Muscle of leg (tissue), 16 donors: ENCODE data around the gene KIF13A. TPM values are rescaled to one million over a fixed set of nuclear protein-coding genes. Genes with fewer than 3 reads are reported as not detected.

ENCODE experiments used
- DNase-seq: peaks from one replicate; pipeline ENCODE4 v3.0.0; 2013
- H3K27ac ChIP-seq: one replicate; pipeline ENCODE4 v1.5.1; 2013; ENCODE audit warnings: mild to moderate bottlenecking, low read length, control low read depth
- H3K27me3 ChIP-seq: one replicate; pipeline ENCODE4 v1.6.1; 2013; ENCODE audit warnings: low read length; ENCODE audit not compliant: control insufficient read depth, insufficient read depth
- H3K36me3 ChIP-seq: one replicate; pipeline ENCODE4 v1.6.1; 2013; ENCODE audit warnings: low read length; ENCODE audit not compliant: control insufficient read depth, insufficient read depth
- H3K4me1 ChIP-seq: one replicate; pipeline ENCODE4 v1.6.1; 2013; ENCODE audit warnings: low read length; ENCODE audit not compliant: control insufficient read depth, insufficient read depth
- H3K4me3 ChIP-seq: one replicate; pipeline ENCODE4 v1.5.1; 2013; ENCODE audit warnings: low read length, control low read depth
- H3K9me3 ChIP-seq: replicated peaks from 2 replicates; pipeline ENCODE4 v1.6.1; 2013; ENCODE audit warnings: low read depth, low read length; ENCODE audit not compliant: control insufficient read depth
- WGBS: methylation state at CpG from one replicate; pipeline ENCODE4 v1.1.5; 2013; ENCODE audit warnings: missing lambda C conversion rate; ENCODE audit not compliant: insufficient coverage; 5-methylcytosine and 5-hydroxymethylcytosine counted together
- long read RNA-seq, 11 donors: transcript quantifications; one replicate each; lab custom pipeline, GENCODE V29; 2026
- polyA plus RNA-seq, 8 donors: library from polyadenylated mRNA; unstranded; fragments of 120-200 nt; gene quantifications; one replicate each; pipeline versions ENCODE4 v1.2.1 to v1.2.3, GENCODE V29; 2013; ENCODE audit warnings: inconsistent platforms in 1 of 8, low replicate concordance in 1 of 8; ENCODE audit not compliant: insufficient read length in 8 of 8, insufficient read depth in 1 of 8
- total RNA-seq: library from RNA; stranded (reverse); fragments of 120-200 nt; gene quantifications from one replicate; pipeline ENCODE4 v1.2.4, GENCODE V29; 2013

The KIF13A gene
- total RNA-seq (38.1 TPM), polyA plus RNA-seq (10 to 100 TPM; 29.7 to 41.1 (median 32.1) TPM)
- long read RNA-seq, donor 1, partial matches to known transcripts: 0 of 1 reads
- long read RNA-seq, donor 1, other reads (novel, unspliced or antisense): 0 of 1 reads
- long read RNA-seq, donor 2: 0 reads
- long read RNA-seq, donor 3: 0 reads
- long read RNA-seq, donor 4, partial matches to known transcripts: 0 of 1 reads
- long read RNA-seq, donor 4, other reads (novel, unspliced or antisense): 0 of 1 reads
- long read RNA-seq, donor 5, partial matches to known transcripts: 0 of 3 reads
- long read RNA-seq, donor 5, other reads (novel, unspliced or antisense): 0 of 3 reads
- long read RNA-seq, donor 6, partial matches to known transcripts: 0 of 2 reads
- long read RNA-seq, donor 6, other reads (novel, unspliced or antisense): 0 of 2 reads
- long read RNA-seq, donor 7, partial matches to known transcripts: 0 of 2 reads
- long read RNA-seq, donor 7, other reads (novel, unspliced or antisense): 0 of 2 reads
- long read RNA-seq, donor 8, partial matches to known transcripts: 0 of 1 reads
- long read RNA-seq, donor 8, other reads (novel, unspliced or antisense): 0 of 1 reads
- long read RNA-seq, donor 9, partial matches to known transcripts: 0 of 1 reads
- long read RNA-seq, donor 9, other reads (novel, unspliced or antisense): 0 of 1 reads
- long read RNA-seq, donor 10, partial matches to known transcripts: 0 of 3 reads
- long read RNA-seq, donor 10, other reads (novel, unspliced or antisense): 0 of 3 reads
- long read RNA-seq, donor 11, partial matches to known transcripts: 0 of 3 reads
- long read RNA-seq, donor 11, other reads (novel, unspliced or antisense): 0 of 3 reads

- H3K4me1 ChIP-seq: peaks cover 13% of the 10 kb centered on the region
- peak within 1 kb of the TSS; percentile 79 for H3K4me3 ChIP-seq
- peaks cover 5% of the 10 kb centered on the region for H3K36me3 ChIP-seq
- no peaks in the 10 kb centered on the region for H3K9me3 ChIP-seq
- DNase-seq: no peak
- under 1% methylated on average over 45 of the region's 54 CpGs for WGBS
- H3K27ac ChIP-seq: peak within 1 kb of the TSS; percentile 95
- no peaks in the 10 kb centered on the region for H3K27me3 ChIP-seq
These were observed at the start of gene KIF13A for GRCh38 chr6:17987447-17987696. TSS of gene KIF13A (minus strand) at chr6:17987635. CDS start at chr6:17987463, 172 bp downstream.

GRCh38 chr6:18036781-18037180 is 49.3 kb upstream of the KIF13A start:
- Histone ChIP-seq H3K36me3 (no peaks in the 10 kb centered on the region), H3K27me3 (no peaks in the 10 kb centered on the region), H3K4me1 (no peaks in the 10 kb centered on the region), H3K27ac (no peak overlapping the region), H3K4me3 (no peak overlapping the region), H3K9me3 (no peaks in the 10 kb centered on the region)
- no peak for DNase-seq
- 90% methylated on average over 3 of the region's 4 CpGs for WGBS

GRCh38 chr6:18035330-18035854 is 48.0 kb upstream of the KIF13A start:
- no peaks in the 10 kb centered on the region for H3K27me3 ChIP-seq
- no peak for DNase-seq
- 68% methylated on average over 8 of the region's 13 CpGs for WGBS
- H3K4me1 ChIP-seq: no peaks in the 10 kb centered on the region
- no peak overlapping the region for H3K27ac ChIP-seq
- H3K4me3 ChIP-seq: no peak overlapping the region
- H3K36me3 ChIP-seq: no peaks in the 10 kb centered on the region
- H3K9me3 ChIP-seq: no peaks in the 10 kb centered on the region

GRCh38 chr6:18034798-18035202 is 47.4 kb upstream of the KIF13A start:
- H3K9me3 ChIP-seq: no peaks in the 10 kb centered on the region
- H3K27me3 ChIP-seq: no peaks in the 10 kb centered on the region
- H3K36me3 ChIP-seq: no peaks in the 10 kb centered on the region
- no peak overlapping the region for H3K27ac ChIP-seq
- H3K4me3 ChIP-seq: no peak overlapping the region
- H3K4me1 ChIP-seq: no peaks in the 10 kb centered on the region
- no peak for DNase-seq
- WGBS: 55% methylated on average over 3 of the region's 6 CpGs

GRCh38 chr6:18031680-18032256 is 44.3 kb upstream of the KIF13A start:
- no peak overlapping the region for H3K4me3 ChIP-seq
- no peaks in the 10 kb centered on the region for H3K36me3 ChIP-seq
- no CpG with 5 or more reads among the region's 2 CpGs for WGBS
- no peaks in the 10 kb centered on the region for H3K27me3 ChIP-seq
- H3K27ac ChIP-seq: no peak overlapping the region
- no peaks in the 10 kb centered on the region for H3K9me3 ChIP-seq
- no peaks in the 10 kb centered on the region for H3K4me1 ChIP-seq
- DNase-seq: no peak

- Histone ChIP-seq H3K36me3 (no peaks in the 10 kb centered on the region), H3K9me3 (no peaks in the 10 kb centered on the region), H3K27me3 (no peaks in the 10 kb centered on the region), H3K27ac (no peak overlapping the region), H3K4me3 (no peak overlapping the region), H3K4me1 (no peaks in the 10 kb centered on the region)
- DNase-seq: no peak
- no CpG with 5 or more reads among the region's 2 CpGs for WGBS
These were observed 43.8 kb upstream of the KIF13A start for GRCh38 chr6:18031189-18031588.

- Histone ChIP-seq H3K9me3 (no peaks in the 10 kb centered on the region), H3K27me3 (no peaks in the 10 kb centered on the region), H3K27ac (no peak overlapping the region), H3K36me3 (no peaks in the 10 kb centered on the region), H3K4me3 (no peak overlapping the region), H3K4me1 (no peaks in the 10 kb centered on the region)
- no peak for DNase-seq
- no CpG with 5 or more reads among the region's 2 CpGs for WGBS
These were observed 40.9 kb upstream of the KIF13A start for GRCh38 chr6:18028332-18028731.

- DNase-seq: no peak
- no peaks in the 10 kb centered on the region for H3K36me3 ChIP-seq
- H3K27ac ChIP-seq: no peak overlapping the region
- no peaks in the 10 kb centered on the region for H3K4me1 ChIP-seq
- no CpG with 5 or more reads among the region's 6 CpGs for WGBS
- H3K27me3 ChIP-seq: no peaks in the 10 kb centered on the region
- no peak overlapping the region for H3K4me3 ChIP-seq
- H3K9me3 ChIP-seq: no peaks in the 10 kb centered on the region
These were observed 38.2 kb upstream of the KIF13A start for GRCh38 chr6:18025596-18025995.

GRCh38 chr6:18024876-18025275 is 37.4 kb upstream of the KIF13A start:
- H3K4me3 ChIP-seq: no peak overlapping the region
- H3K9me3 ChIP-seq: no peaks in the 10 kb centered on the region
- H3K27ac ChIP-seq: no peak overlapping the region
- H3K36me3 ChIP-seq: no peaks in the 10 kb centered on the region
- H3K4me1 ChIP-seq: no peaks in the 10 kb centered on the region
- no peak for DNase-seq
- 90% methylated on average over 2 of the region's 5 CpGs for WGBS
- no peaks in the 10 kb centered on the region for H3K27me3 ChIP-seq

- no peak for DNase-seq
- Histone ChIP-seq H3K4me1 (no peaks in the 10 kb centered on the region), H3K27me3 (no peaks in the 10 kb centered on the region), H3K4me3 (no peak overlapping the region), H3K36me3 (no peaks in the 10 kb centered on the region), H3K9me3 (no peaks in the 10 kb centered on the region), H3K27ac (no peak overlapping the region)
- WGBS: 90% methylated on average over 2 of the region's 4 CpGs
These were observed 36.5 kb upstream of the KIF13A start for GRCh38 chr6:18023891-18024290.
